GM12801 (cell line): ENCODE results near the gene PRKD1.

Experiments
- CTCF ChIP-seq: IDR thresholded peaks from one replicate; pipeline ENCODE4 v1.5.1; 2011; ENCODE audit warnings: control low read depth; ENCODE audit not compliant: insufficient read length; ENCODE audit errors: extremely low read depth

PRKD1 gene

GRCh38 chr14:29682789-29683188 lies 244.9 kb downstream of the PRKD1 start:
- no peak for TF ChIP-seq CTCF

GRCh38 chr14:29681316-29681715 lies 246.3 kb downstream of the PRKD1 start:
- no peak for TF ChIP-seq CTCF

GRCh38 chr14:29674566-29675285 lies 252.9 kb downstream of the PRKD1 start:
- no peak for TF ChIP-seq CTCF

- no peak for TF ChIP-seq CTCF
These were observed 254.8 kb downstream of the PRKD1 start for GRCh38 chr14:29672831-29673230.

- TF ChIP-seq CTCF, result no peak
These were observed 256.6 kb downstream of the PRKD1 start for GRCh38 chr14:29671034-29671433.

GRCh38 chr14:29668201-29668600 lies 259.4 kb downstream of the PRKD1 start:
- no peak for TF ChIP-seq CTCF

- no peak for TF ChIP-seq CTCF
These were observed 263.1 kb downstream of the PRKD1 start for GRCh38 chr14:29664515-29664914.
